H1 (cell line): ENCODE data around the gene LRRIQ4. TPM values are rescaled to one million over a fixed set of nuclear protein-coding genes. Genes with fewer than 3 reads are reported as not detected.

ENCODE experiments used
- CTCF ChIA-PET: fragments of 300-600 bp; sonication (Branson Sonifier 250); formaldehyde crosslinking; loops from one replicate; lab custom pipeline; 2021; ENCODE audit not compliant: partially characterized antibody; lab: Charles Lee
- POLR2A ChIA-PET: fragments of 300-600 bp; sonication (Branson Sonifier 250); formaldehyde crosslinking; loops from one replicate; lab custom pipeline; 2021; ENCODE audit warnings: inconsistent platforms; ENCODE audit not compliant: partially characterized antibody; lab: Charles Lee
- DNase-seq, 2 experiments: peaks; one replicate each; pipeline versions ENCODE4 v3.0.0 to v3.0.0-alpha.2; 2010 to 2022; ENCODE audit warnings: low spot score in 2 of 2, low read depth in 1 of 2, mixed read lengths in 1 of 2
- FAIRE-seq: peaks from 2 replicates; lab custom pipeline; 2011; peaks lifted over from hg19 to GRCh38; lab: Jason Lieb, UNC
- H2AFZ ChIP-seq: 2 replicates; pipeline ENCODE4 v1.8.1; 2012; ENCODE audit warnings: low read length, inconsistent platforms
- H2AK5ac ChIP-seq: 2 replicates; pipeline ENCODE4 v1.6.1; 2013; ENCODE audit warnings: low read depth, low read length
- H2BK120ac ChIP-seq: replicated peaks from 2 replicates; pipeline ENCODE3; 2013; ENCODE audit warnings: low read depth, low read length, inconsistent platforms
- H2BK12ac ChIP-seq: 2 replicates; pipeline ENCODE4 v1.6.1; 2013; ENCODE audit warnings: low read depth, low read length
- H2BK15ac ChIP-seq: 2 replicates; pipeline ENCODE4 v1.6.1; 2013; ENCODE audit warnings: low read length
- H2BK20ac ChIP-seq: 2 replicates; pipeline ENCODE4 v1.6.1; 2013; ENCODE audit warnings: low read length
- H2BK5ac ChIP-seq: 2 replicates; pipeline ENCODE4 v1.6.1; 2013; ENCODE audit warnings: low read depth, low read length
- H3K14ac ChIP-seq: 2 replicates; pipeline ENCODE4 v1.6.1; 2013; ENCODE audit warnings: inconsistent platforms; ENCODE audit not compliant: insufficient read length
- H3K18ac ChIP-seq: 2 replicates; pipeline ENCODE4 v1.6.1; 2013; ENCODE audit warnings: low read length; ENCODE audit errors: extremely low read depth
- H3K23ac ChIP-seq: 2 replicates; pipeline ENCODE4 v1.6.1; 2013; ENCODE audit warnings: inconsistent platforms; ENCODE audit not compliant: insufficient read length
- H3K23me2 ChIP-seq: 2 replicates; pipeline ENCODE4 v1.6.1; 2013; ENCODE audit warnings: low read depth, low read length
- H3K27ac ChIP-seq: 2 replicates; pipeline ENCODE4 v1.6.1; 2011; ENCODE audit warnings: low read depth, low read length, inconsistent platforms
- H3K27me3 ChIP-seq, 4 experiments: replicated peaks in 1 of 4; 1 replicate in 1 of 4; 2 replicates in 3 of 4; pipeline versions ENCODE4 v1.6.1 to v1.8.1; 2011 to 2013; ENCODE audit warnings: low read length in 3 of 4, mild to moderate bottlenecking in 3 of 4, inconsistent platforms in 2 of 4, mixed read lengths in 2 of 4, moderate library complexity in 1 of 4; ENCODE audit not compliant: control insufficient read depth in 3 of 4, insufficient read depth in 3 of 4; ENCODE audit errors: extremely low read depth in 1 of 4
- H3K36me3 ChIP-seq, 4 experiments: 2 replicates each; pipeline versions ENCODE4 v1.6.1 to v1.8.1; 2011 to 2013; ENCODE audit warnings: mild to moderate bottlenecking in 4 of 4, low read length in 3 of 4, moderate library complexity in 2 of 4, control low read depth in 1 of 4, inconsistent platforms in 1 of 4; ENCODE audit not compliant: insufficient read depth in 4 of 4, control insufficient read depth in 2 of 4
- H3K4ac ChIP-seq: replicated peaks from 2 replicates; pipeline ENCODE3; 2013; ENCODE audit warnings: low read length, low read depth, mixed read lengths, inconsistent platforms; ENCODE audit not compliant: insufficient read length
- H3K4me1 ChIP-seq, 4 experiments: replicated peaks in 1 of 4; 1 replicate in 1 of 4; 2 replicates in 3 of 4; pipeline versions ENCODE4 v1.6.1 to v1.8.1; 2011 to 2013; ENCODE audit warnings: low read length in 3 of 4, inconsistent platforms in 2 of 4, mixed read lengths in 1 of 4; ENCODE audit not compliant: insufficient read depth in 4 of 4, control insufficient read depth in 3 of 4
- H3K4me2 ChIP-seq, 2 experiments: 2 replicates each; pipeline versions ENCODE4 v1.6.1 to v1.8.1; 2011 to 2013; ENCODE audit warnings: low read depth in 2 of 2, low read length in 2 of 2, control low read depth in 1 of 2, inconsistent platforms in 1 of 2, mild to moderate bottlenecking in 1 of 2; ENCODE audit not compliant: insufficient read depth in 1 of 2
- H3K4me3 ChIP-seq, 4 experiments: fragments of 200-600, 300-600 bp in 1 of 4; sonication (generic), shearing (Covaris generic), sonication (Bioruptor Twin) in 1 of 4; 2 replicates each; pipeline versions ENCODE4 v1.5.1 to v1.8.1; 2011 to 2016; ENCODE audit warnings: low read length in 4 of 4, low read depth in 3 of 4, control low read depth in 2 of 4, inconsistent platforms in 2 of 4, mild to moderate bottlenecking in 2 of 4, mixed read lengths in 1 of 4, moderate library complexity in 1 of 4; ENCODE audit not compliant: insufficient read depth in 2 of 4; ENCODE audit errors: extremely low read depth in 1 of 4
- H3K56ac ChIP-seq: replicated peaks from 2 replicates; pipeline ENCODE3; 2013; ENCODE audit warnings: low read depth, mild to moderate bottlenecking, mixed read lengths, low read length, inconsistent platforms; ENCODE audit not compliant: insufficient read length
- H3K79me1 ChIP-seq: 2 replicates; pipeline ENCODE4 v1.6.1; 2013; ENCODE audit warnings: low read depth, low read length, control low read depth
- H3K79me2 ChIP-seq, 2 experiments: 2 replicates each; pipeline versions ENCODE4 v1.6.1 to v1.8.1; 2012 to 2013; ENCODE audit warnings: low read length in 2 of 2, mild to moderate bottlenecking in 2 of 2, inconsistent platforms in 1 of 2; ENCODE audit not compliant: insufficient read depth in 2 of 2, control insufficient read depth in 1 of 2
- H3K9ac ChIP-seq, 4 experiments: replicated peaks in 1 of 4; 1 replicate in 1 of 4; 2 replicates in 3 of 4; pipeline versions ENCODE4 v1.6.1 to v1.8.1; 2011 to 2013; ENCODE audit warnings: low read depth in 3 of 4, low read length in 3 of 4, control low read depth in 2 of 4, mild to moderate bottlenecking in 2 of 4, moderate library complexity in 2 of 4, inconsistent platforms in 1 of 4; ENCODE audit errors: extremely low read depth in 1 of 4
- H3K9me3 ChIP-seq, 2 experiments: 2 replicates each; pipeline versions ENCODE4 v1.6.1 to v1.8.1; 2012 to 2013; ENCODE audit warnings: mild to moderate bottlenecking in 2 of 2, moderate library complexity in 2 of 2, control low read depth in 1 of 2, inconsistent platforms in 1 of 2, low read depth in 1 of 2, low read length in 1 of 2, mixed read lengths in 1 of 2; ENCODE audit not compliant: insufficient read depth in 2 of 2
- H4K20me1 ChIP-seq, 2 experiments: replicated peaks in 1 of 2; 2 replicates each; pipeline versions ENCODE3 to v1.8.1; 2011 to 2013; ENCODE audit warnings: inconsistent platforms in 2 of 2, low read length in 2 of 2, mild to moderate bottlenecking in 1 of 2; ENCODE audit not compliant: insufficient read depth in 2 of 2, control insufficient read depth in 1 of 2
- H4K5ac ChIP-seq: 2 replicates; pipeline ENCODE4 v1.6.1; 2013; ENCODE audit warnings: low read length, low read depth, mixed read lengths, inconsistent platforms; ENCODE audit not compliant: insufficient read length
- H4K8ac ChIP-seq: 2 replicates; pipeline ENCODE4 v1.8.0; 2013; ENCODE audit warnings: mild to moderate bottlenecking, moderate library complexity, low read length, inconsistent platforms; ENCODE audit not compliant: insufficient read depth; ENCODE audit errors: extremely low read depth
- H4K91ac ChIP-seq: replicated peaks from 2 replicates; pipeline ENCODE3; 2013; ENCODE audit warnings: low read length, mixed read lengths, inconsistent platforms; ENCODE audit not compliant: insufficient read length
- BRCA1 ChIP-seq: IDR thresholded peaks from 2 replicates; pipeline ENCODE4 v1.6.1; 2012; ENCODE audit warnings: low read depth, low read length, improper control_type of control experiment
- WGBS, 2 experiments: shearing (Covaris generic) in 1 of 2; methylation state at CpG; one replicate each; pipeline versions ENCODE4 v1.1.6 to v1.1.7; 2013 to 2015; ENCODE audit warnings: low lambda C conversion rate in 2 of 2, mixed read lengths in 2 of 2, inconsistent platforms in 1 of 2, low coverage in 1 of 2, missing lambda C conversion rate in 1 of 2; ENCODE audit not compliant: insufficient replicate concordance in 2 of 2, insufficient coverage in 1 of 2, insufficient read length in 1 of 2; ENCODE audit errors: extremely low coverage in 1 of 2, missing lambda C conversion rate in 1 of 2; 5-methylcytosine and 5-hydroxymethylcytosine counted together
- polyA plus RNA-seq, 7 experiments: library from polyadenylated mRNA; depleted of rRNA in 3 of 7; stranded (reverse) in 5 of 7; unstranded in 2 of 7; fragments of >200 nt in 5 of 7; fragments of 200-250 nt in 2 of 7; gene quantifications; 1 replicate in 5 of 7; 2 replicates in 1 of 7; 4 replicates in 1 of 7; pipeline versions ENCODE4 v1.2.1 to v1.2.3, GENCODE V29; 2011 to 2013; ENCODE audit warnings: missing spikeins in 2 of 7, mixed read lengths in 2 of 7
- total RNA-seq: library from RNA; stranded (reverse); fragmentation: NEBNext Ultra II Directional; extraction: Animal tissue kit (Norgen Biotek cat#: 25700); gene quantifications from 2 replicates; pipeline ENCODE4 v1.2.1, GENCODE V29; 2021

The LRRIQ4 gene
- total and polyA plus RNA-seq, 2 of the 8 experiments (the other 6 are each of a cell fraction or from before 2014, with no cell fraction given): 0.08 TPM; not detected in 1

DNA sequence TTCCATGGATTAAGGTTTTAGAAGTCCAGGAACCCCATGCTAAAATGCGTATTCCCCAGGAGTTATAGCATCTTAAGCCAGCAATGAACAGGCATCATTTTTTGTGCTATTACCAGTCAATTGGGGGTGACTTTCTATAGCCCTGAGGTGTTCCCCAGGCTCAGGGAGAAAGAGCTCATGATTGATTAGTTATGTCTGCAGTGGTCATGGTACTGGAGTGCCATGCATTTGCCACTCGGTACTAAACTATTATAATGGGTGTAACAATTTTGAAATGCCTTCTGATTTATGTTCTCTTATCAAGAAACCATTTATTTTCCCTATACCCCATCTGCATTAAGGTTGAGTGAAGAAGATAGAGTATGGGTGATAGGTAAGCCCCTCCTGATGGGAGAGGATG is 45.1 kb downstream of the LRRIQ4 start:
- H3K4me2 ChIP-seq: no peak overlapping the region
- no peak for TF ChIP-seq BRCA1
- POLR2A ChIA-PET: no interaction called here
- H3K14ac ChIP-seq: no peak overlapping the region
- no peak overlapping the region for H3K23ac ChIP-seq
- no peak overlapping the region for H2AK5ac ChIP-seq
- H3K9ac ChIP-seq: no peak overlapping the region
- H3K18ac ChIP-seq: no peak overlapping the region
- 84% methylated on average over 2 of the region's 2 CpGs; no CpG with 5 or more reads in 1 of the 2 experiments for WGBS, 2 experiments
- no peak overlapping the region for H2AFZ ChIP-seq
- FAIRE-seq (no peak), DNase-seq (no peak)
- no peaks in the 10 kb centered on the region for H4K20me1 ChIP-seq
- no peak overlapping the region for H4K8ac ChIP-seq
- H2BK20ac ChIP-seq: no peak overlapping the region
- no peaks in the 10 kb centered on the region for H3K79me1 ChIP-seq
- H3K27me3 ChIP-seq: no peaks in the 10 kb centered on the region
- no peak overlapping the region for H2BK15ac ChIP-seq
- no peaks in the 10 kb centered on the region for H3K79me2 ChIP-seq
- no peak overlapping the region for H3K27ac ChIP-seq
- no peaks in the 10 kb centered on the region for H3K23me2 ChIP-seq
- H2BK12ac ChIP-seq: no peak overlapping the region
- no peaks in the 10 kb centered on the region for H3K36me3 ChIP-seq
- H4K5ac ChIP-seq: no peak overlapping the region
- H2BK120ac ChIP-seq: no peak overlapping the region
- H3K9me3 ChIP-seq: no peaks in the 10 kb centered on the region
- no peak overlapping the region for H2BK5ac ChIP-seq
- CTCF ChIA-PET: no interaction called here
- peaks cover 2 to 9% (median 4%) of the 10 kb centered on the region in 4 experiments; a peak in 5 of 7 replicates for H3K4me1 ChIP-seq
- H4K91ac ChIP-seq: no peak overlapping the region
- H3K4ac ChIP-seq: no peak overlapping the region
- no peak overlapping the region for H3K4me3 ChIP-seq
- no peak overlapping the region for H3K56ac ChIP-seq
